ENCODE measurements around the gene SYTL1.

DNA sequence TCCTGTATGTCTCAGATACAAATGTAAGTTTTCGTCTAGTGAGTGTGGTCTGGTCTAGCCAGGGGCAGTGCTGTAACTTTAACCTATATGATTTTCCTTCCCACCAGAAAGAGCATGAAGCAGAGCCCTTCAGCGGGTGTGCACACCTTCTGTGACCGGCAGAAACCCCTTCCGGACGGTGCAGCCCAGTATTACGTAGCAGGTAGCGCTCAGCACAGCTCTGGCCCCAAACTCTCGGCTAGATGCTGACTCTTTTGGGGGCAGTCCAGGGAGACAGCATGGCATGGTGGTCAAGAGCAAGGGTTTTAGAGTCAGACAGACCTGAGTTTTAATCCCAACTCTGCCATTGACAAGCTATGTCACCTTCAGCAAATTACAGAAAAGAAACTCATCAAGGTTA, 47.9 kb upstream of the SYTL1 start:
- TF ChIP-seq EP300 (IDR thresholded peaks at IDR 0.05; ENCODE audit: borderline replicate concordance) = no peak
- TF ChIP-seq RAD21 (IDR thresholded peaks at IDR 0.05; ENCODE audit: low read depth) = no peak
- TF ChIP-seq, protein P1, sequence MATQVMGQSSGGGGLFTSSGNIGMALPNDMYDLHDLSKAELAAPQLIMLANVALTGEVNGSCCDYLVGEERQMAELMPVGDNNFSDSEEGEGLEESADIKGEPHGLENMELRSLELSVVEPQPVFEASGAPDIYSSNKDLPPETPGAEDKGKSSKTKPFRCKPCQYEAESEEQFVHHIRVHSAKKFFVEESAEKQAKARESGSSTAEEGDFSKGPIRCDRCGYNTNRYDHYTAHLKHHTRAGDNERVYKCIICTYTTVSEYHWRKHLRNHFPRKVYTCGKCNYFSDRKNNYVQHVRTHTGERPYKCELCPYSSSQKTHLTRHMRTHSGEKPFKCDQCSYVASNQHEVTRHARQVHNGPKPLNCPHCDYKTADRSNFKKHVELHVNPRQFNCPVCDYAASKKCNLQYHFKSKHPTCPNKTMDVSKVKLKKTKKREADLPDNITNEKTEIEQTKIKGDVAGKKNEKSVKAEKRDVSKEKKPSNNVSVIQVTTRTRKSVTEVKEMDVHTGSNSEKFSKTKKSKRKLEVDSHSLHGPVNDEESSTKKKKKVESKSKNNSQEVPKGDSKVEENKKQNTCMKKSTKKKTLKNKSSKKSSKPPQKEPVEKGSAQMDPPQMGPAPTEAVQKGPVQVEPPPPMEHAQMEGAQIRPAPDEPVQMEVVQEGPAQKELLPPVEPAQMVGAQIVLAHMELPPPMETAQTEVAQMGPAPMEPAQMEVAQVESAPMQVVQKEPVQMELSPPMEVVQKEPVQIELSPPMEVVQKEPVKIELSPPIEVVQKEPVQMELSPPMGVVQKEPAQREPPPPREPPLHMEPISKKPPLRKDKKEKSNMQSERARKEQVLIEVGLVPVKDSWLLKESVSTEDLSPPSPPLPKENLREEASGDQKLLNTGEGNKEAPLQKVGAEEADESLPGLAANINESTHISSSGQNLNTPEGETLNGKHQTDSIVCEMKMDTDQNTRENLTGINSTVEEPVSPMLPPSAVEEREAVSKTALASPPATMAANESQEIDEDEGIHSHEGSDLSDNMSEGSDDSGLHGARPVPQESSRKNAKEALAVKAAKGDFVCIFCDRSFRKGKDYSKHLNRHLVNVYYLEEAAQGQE (IDR thresholded peaks at IDR 0.05; ENCODE audit: low read depth) = no peak
- TF ChIP-seq TCF12 (IDR thresholded peaks at IDR 0.05; ENCODE audit: low read depth) = no peak
- TF ChIP-seq YY1 (IDR thresholded peaks at IDR 0.05; ENCODE audit: low read depth) = no peak
- no peak for TF ChIP-seq ZBTB7A (IDR thresholded peaks at IDR 0.05; ENCODE audit: low read depth)
- no peak for TF ChIP-seq CEBPB (IDR thresholded peaks at IDR 0.05)
